Endothelial cell of umbilical vein (primary cell): ENCODE measurements around the gene OSBPL5. TPM values are rescaled to one million over a fixed set of nuclear protein-coding genes. Genes with fewer than 3 reads are reported as not detected.
A peak's percentile ranks its signal among the peaks of the same experiment; 100 is the strongest.

Experiments used
- BruUV-seq: library from RNA; stranded (reverse); fragments of 400-500 nt; replicated peaks from 2 replicates; lab custom pipeline; 2021; lab: Mats Ljungman, UMichigan
- CTCF ChIA-PET: fragments of 300-600, 350-600 bp; sonication (Branson Sonifier 250); formaldehyde crosslinking; loops from one replicate; lab custom pipeline; 2021; ENCODE audit warnings: antibody characterized with exemption, inconsistent platforms; lab: Charles Lee
- POLR2A ChIA-PET: fragments of 300-600, 350-600 bp; sonication (Branson Sonifier 250); formaldehyde crosslinking; loops from one replicate; lab custom pipeline; 2021; ENCODE audit warnings: antibody characterized with exemption, inconsistent platforms; lab: Charles Lee
- DNase-seq: peaks from one replicate; pipeline ENCODE4 v3.0.0-alpha.2; 2011; ENCODE audit warnings: low read depth, low spot score
- FAIRE-seq: peaks from 2 replicates; lab custom pipeline; 2011; peaks lifted over from hg19 to GRCh38; lab: Jason Lieb, UNC
- H2AFZ ChIP-seq: 2 replicates; pipeline ENCODE4 v1.6.0; 2012; ENCODE audit warnings: low read depth, low read length, control low read depth, inconsistent platforms
- H3K27ac ChIP-seq: 2 replicates; pipeline ENCODE4 v1.5.1; 2011; ENCODE audit warnings: low read depth, mild to moderate bottlenecking, control low read depth, low read length, moderate library complexity; ENCODE audit not compliant: insufficient read depth
- H3K27me3 ChIP-seq, 2 experiments: 2 replicates each; pipeline versions ENCODE4 v1.6.0 to v1.6.1; 2011; ENCODE audit warnings: low read length in 2 of 2, mixed read lengths in 1 of 2; ENCODE audit not compliant: control insufficient read depth in 2 of 2, insufficient read depth in 2 of 2
- H3K36me3 ChIP-seq, 2 experiments: 2 replicates in 1 of 2; 3 replicates in 1 of 2; pipeline ENCODE4 v1.5.1; 2011; ENCODE audit warnings: low read length in 2 of 2, mild to moderate bottlenecking in 1 of 2, moderate library complexity in 1 of 2; ENCODE audit not compliant: control insufficient read depth in 2 of 2, insufficient read depth in 2 of 2; ENCODE audit errors: extremely low read depth in 1 of 2
- H3K4me1 ChIP-seq: 3 replicates; pipeline ENCODE4 v1.5.1; 2011; ENCODE audit warnings: mild to moderate bottlenecking, low read length; ENCODE audit not compliant: control insufficient read depth, insufficient read depth; ENCODE audit errors: extremely low read depth
- H3K4me2 ChIP-seq: 2 replicates; pipeline ENCODE4 v1.6.1; 2011; ENCODE audit warnings: low read length, control low read depth, mixed read lengths; ENCODE audit not compliant: insufficient read depth
- H3K4me3 ChIP-seq, 3 experiments: fragments of 200-600 bp in 1 of 3; sonication (generic), shearing (Covaris generic) in 1 of 3; replicated peaks in 1 of 3; 2 replicates each; pipeline ENCODE4 v1.5.1; 2011 to 2016; ENCODE audit warnings: control low read depth in 3 of 3, low read length in 3 of 3, mild to moderate bottlenecking in 2 of 3, inconsistent platforms in 1 of 3, low read depth in 1 of 3, moderate library complexity in 1 of 3; ENCODE audit not compliant: insufficient read depth in 1 of 3
- H3K79me2 ChIP-seq: 2 replicates; pipeline ENCODE4 v1.6.0; 2012; ENCODE audit warnings: low read length, inconsistent platforms; ENCODE audit not compliant: control insufficient read depth, insufficient read depth
- H3K9ac ChIP-seq: replicated peaks from 2 replicates; pipeline ENCODE3; 2011; ENCODE audit warnings: low read length, control low read depth; ENCODE audit not compliant: insufficient read depth; ENCODE audit errors: extremely low read depth
- H3K9me1 ChIP-seq: replicated peaks from 3 replicates; pipeline ENCODE4 v1.6.0; 2011; ENCODE audit warnings: mild to moderate bottlenecking, low read length; ENCODE audit not compliant: control insufficient read depth, insufficient read depth; ENCODE audit errors: extremely low read depth
- H3K9me3 ChIP-seq: replicated peaks from 2 replicates; pipeline ENCODE4 v1.5.1; 2012; ENCODE audit warnings: low read length, inconsistent platforms; ENCODE audit not compliant: control insufficient read depth, insufficient read depth
- H4K20me1 ChIP-seq: replicated peaks from 2 replicates; pipeline ENCODE3; 2011; ENCODE audit warnings: mild to moderate bottlenecking, low read length; ENCODE audit not compliant: control insufficient read depth, insufficient read depth; ENCODE audit errors: extremely low read depth
- GATA2 ChIP-seq: IDR thresholded peaks from 2 replicates; pipeline ENCODE4 v1.7.0; 2011; ENCODE audit warnings: low read depth, mild to moderate bottlenecking, moderate library complexity, mixed read lengths, low read length; ENCODE audit not compliant: insufficient read length, insufficient read depth
- POLR2AphosphoS5 ChIP-seq: IDR thresholded peaks from 2 replicates; pipeline ENCODE4 v1.6.1; 2012; ENCODE audit warnings: low read depth, mild to moderate bottlenecking, control low read depth, low read length, moderate library complexity; ENCODE audit not compliant: insufficient read depth
- dilution Hi-C: fragments of 300-500 bp; cut with MboI; formaldehyde crosslinking; loops from one replicate; pipeline ENCODE4 v1.15.0; 2019; ENCODE audit warnings: low sequenced_read_pairs; ENCODE audit not compliant: extremely low pct_ligation_motif_present
- intact Hi-C: fragments of 100-400 bp; cut with micrococcal nuclease; formaldehyde crosslinking; loops from one replicate; pipeline ENCODE4 v1.10.0; 2022
- polyA plus RNA-seq, 4 experiments: library from polyadenylated mRNA; depleted of rRNA in 3 of 4; stranded (reverse) in 3 of 4; unstranded in 1 of 4; fragments of >200 nt; gene quantifications; 2 replicates each; pipeline versions ENCODE4 v1.2.1 to v1.2.3, GENCODE V29; 2011 to 2012; ENCODE audit warnings: missing spikeins in 1 of 4
- total RNA-seq: library from RNA; stranded (reverse); gene quantifications from 2 replicates; pipeline ENCODE4 v1.2.3, GENCODE V29; 2021
- TF ChIP-seq, protein P1 (sequence below), 2 donors: IDR thresholded peaks; 1 replicate in 1 of 2; 2 replicates in 1 of 2; pipeline ENCODE4 v1.5.1; 2011; ENCODE audit warnings: low read length in 2 of 2, mild to moderate bottlenecking in 2 of 2, moderate library complexity in 2 of 2, control low read depth in 1 of 2, inconsistent platforms in 1 of 2, low read depth in 1 of 2; ENCODE audit not compliant: insufficient read depth in 1 of 2; ENCODE audit errors: extremely low read depth in 1 of 2

OSBPL5 gene
- total and polyA plus RNA-seq, 2 donors (not counting 3 experiments of a cell fraction or from before 2014, with no cell fraction given), result 8.7 to 37.7 TPM

- H3K79me2 ChIP-seq, result no peaks in the 10 kb centered on the region
- DNase-seq (no peak), FAIRE-seq (no peak)
- H3K4me2 ChIP-seq, result no peak overlapping the region
- no peak overlapping the region for H3K9ac ChIP-seq
- no peak overlapping the region for H3K27ac ChIP-seq
- H2AFZ ChIP-seq, result no peak overlapping the region
- H3K27me3 ChIP-seq, result no peaks in the 10 kb centered on the region
- H3K36me3 ChIP-seq, result no peaks in the 10 kb centered on the region
- POLR2A ChIA-PET, result no interaction called here
- CTCF ChIA-PET, result interaction anchor here (0.7 to 2.2 kb wide), 6 partner anchors 13 to 106 kb away, joined by 3 to 11 read pairs (median 3); no protein-coding TSS in a partner anchor
- no peaks in the 10 kb centered on the region for H3K9me3 ChIP-seq
- no peaks in the 10 kb centered on the region for H3K9me1 ChIP-seq
- TF ChIP-seq, protein P1, sequence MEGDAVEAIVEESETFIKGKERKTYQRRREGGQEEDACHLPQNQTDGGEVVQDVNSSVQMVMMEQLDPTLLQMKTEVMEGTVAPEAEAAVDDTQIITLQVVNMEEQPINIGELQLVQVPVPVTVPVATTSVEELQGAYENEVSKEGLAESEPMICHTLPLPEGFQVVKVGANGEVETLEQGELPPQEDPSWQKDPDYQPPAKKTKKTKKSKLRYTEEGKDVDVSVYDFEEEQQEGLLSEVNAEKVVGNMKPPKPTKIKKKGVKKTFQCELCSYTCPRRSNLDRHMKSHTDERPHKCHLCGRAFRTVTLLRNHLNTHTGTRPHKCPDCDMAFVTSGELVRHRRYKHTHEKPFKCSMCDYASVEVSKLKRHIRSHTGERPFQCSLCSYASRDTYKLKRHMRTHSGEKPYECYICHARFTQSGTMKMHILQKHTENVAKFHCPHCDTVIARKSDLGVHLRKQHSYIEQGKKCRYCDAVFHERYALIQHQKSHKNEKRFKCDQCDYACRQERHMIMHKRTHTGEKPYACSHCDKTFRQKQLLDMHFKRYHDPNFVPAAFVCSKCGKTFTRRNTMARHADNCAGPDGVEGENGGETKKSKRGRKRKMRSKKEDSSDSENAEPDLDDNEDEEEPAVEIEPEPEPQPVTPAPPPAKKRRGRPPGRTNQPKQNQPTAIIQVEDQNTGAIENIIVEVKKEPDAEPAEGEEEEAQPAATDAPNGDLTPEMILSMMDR (IDR thresholded peaks at IDR 0.05; ENCODE audit: extremely low read depth in 1 of 2, insufficient read depth in 1 of 2, low read depth in 1 of 2, low read length in 2 of 2), result no peak
- intact Hi-C loops (no loop called here), dilution Hi-C loops (no loop called here)
- no TSS peak for BruUV-seq
- H3K4me1 ChIP-seq, result no peaks in the 10 kb centered on the region
- H3K4me3 ChIP-seq, result no peak overlapping the region
- H4K20me1 ChIP-seq, result no peaks in the 10 kb centered on the region
These were observed 53.6 kb downstream of the OSBPL5 start for GRCh38 chr11:3111466-3111865.

GRCh38 chr11:3109921-3110706, 55.0 kb downstream of the OSBPL5 start:
- H3K4me1 ChIP-seq, result no peaks in the 10 kb centered on the region
- no peak overlapping the region for H2AFZ ChIP-seq
- no peak overlapping the region for H3K4me3 ChIP-seq
- intact Hi-C loops (loop anchor here (1.0 kb wide), 1 partner anchor 107 kb away; no protein-coding TSS in a partner anchor), dilution Hi-C loops (no loop called here)
- no TSS peak for BruUV-seq
- POLR2A ChIA-PET, result no interaction called here
- no peaks in the 10 kb centered on the region for H3K36me3 ChIP-seq
- H3K9me3 ChIP-seq, result no peaks in the 10 kb centered on the region
- H3K27me3 ChIP-seq, result no peaks in the 10 kb centered on the region
- TF ChIP-seq GATA2 (no peak), POLR2AphosphoS5 (no peak)
- TF ChIP-seq, protein P1 (IDR thresholded peaks at IDR 0.05; ENCODE audit: extremely low read depth in 1 of 2, insufficient read depth in 1 of 2, low read depth in 1 of 2, low read length in 2 of 2), result peak; percentile 49 to 72
- H3K79me2 ChIP-seq, result no peaks in the 10 kb centered on the region
- H3K27ac ChIP-seq, result no peak overlapping the region
- no peaks in the 10 kb centered on the region for H3K9me1 ChIP-seq
- no peak overlapping the region for H3K4me2 ChIP-seq
- H4K20me1 ChIP-seq, result no peaks in the 10 kb centered on the region
- CTCF ChIA-PET, result interaction anchor here (0.6 to 2.2 kb wide), 11 partner anchors 10 to 298 kb away, joined by 3 to 11 read pairs (median 3); no protein-coding TSS in a partner anchor
- no peak for FAIRE-seq
- no peak overlapping the region for H3K9ac ChIP-seq
- peak; percentile 28 for DNase-seq
